ENCODE results near the gene POLR2C.

Gene POLR2C

DNA sequence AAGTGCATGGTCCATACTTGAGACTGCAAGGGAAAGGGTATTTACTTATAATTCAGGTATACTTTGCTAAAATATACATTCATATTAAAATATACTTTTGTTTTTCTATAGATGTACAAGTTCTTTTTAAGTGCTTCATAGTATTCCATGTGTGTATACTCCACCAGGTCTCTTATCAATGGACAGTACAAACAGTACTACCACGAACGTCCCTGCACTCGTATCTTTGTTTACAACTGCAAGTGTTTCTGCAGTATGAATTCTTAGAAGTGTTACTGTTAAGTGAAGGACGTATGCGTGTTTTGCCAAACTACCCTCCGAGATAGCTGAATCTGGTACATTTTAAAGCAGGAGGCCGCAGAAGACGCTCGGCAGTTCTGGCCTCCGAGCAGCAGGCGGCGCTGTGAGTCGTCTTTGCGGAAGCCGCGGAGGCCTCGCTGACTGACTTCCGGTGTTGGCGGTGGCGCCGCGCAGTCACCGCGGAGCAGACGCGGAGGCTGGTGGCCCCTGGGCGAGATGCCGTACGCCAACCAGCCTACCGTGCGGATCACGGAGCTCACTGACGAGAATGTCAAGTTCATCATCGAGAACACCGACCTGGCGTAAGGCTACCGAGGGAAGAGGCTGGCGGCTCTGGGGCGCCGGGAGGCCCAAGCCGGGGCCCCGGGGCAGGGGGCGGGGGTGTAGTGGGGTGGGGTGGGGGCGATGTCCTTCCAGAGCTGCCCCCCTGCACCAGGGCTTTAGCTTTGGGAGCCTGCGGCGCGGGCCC is at the start of gene POLR2C:
TSS of gene POLR2C (plus strand) at position 471 of the 769 bp plus-strand sequence. CDS start at position 517, 46 bp downstream.
- Histone ChIP-seq H3K36me3 (replicated peaks; ENCODE audit: low read depth, low read length) (peaks cover 59% of the 10 kb centered on the region), H2AFZ (ENCODE audit: low read depth, low read length) (peak within 1 kb of the TSS; percentile 39; the same call in 1 of the 2 replicates)
- TF ChIP-seq, protein P1, sequence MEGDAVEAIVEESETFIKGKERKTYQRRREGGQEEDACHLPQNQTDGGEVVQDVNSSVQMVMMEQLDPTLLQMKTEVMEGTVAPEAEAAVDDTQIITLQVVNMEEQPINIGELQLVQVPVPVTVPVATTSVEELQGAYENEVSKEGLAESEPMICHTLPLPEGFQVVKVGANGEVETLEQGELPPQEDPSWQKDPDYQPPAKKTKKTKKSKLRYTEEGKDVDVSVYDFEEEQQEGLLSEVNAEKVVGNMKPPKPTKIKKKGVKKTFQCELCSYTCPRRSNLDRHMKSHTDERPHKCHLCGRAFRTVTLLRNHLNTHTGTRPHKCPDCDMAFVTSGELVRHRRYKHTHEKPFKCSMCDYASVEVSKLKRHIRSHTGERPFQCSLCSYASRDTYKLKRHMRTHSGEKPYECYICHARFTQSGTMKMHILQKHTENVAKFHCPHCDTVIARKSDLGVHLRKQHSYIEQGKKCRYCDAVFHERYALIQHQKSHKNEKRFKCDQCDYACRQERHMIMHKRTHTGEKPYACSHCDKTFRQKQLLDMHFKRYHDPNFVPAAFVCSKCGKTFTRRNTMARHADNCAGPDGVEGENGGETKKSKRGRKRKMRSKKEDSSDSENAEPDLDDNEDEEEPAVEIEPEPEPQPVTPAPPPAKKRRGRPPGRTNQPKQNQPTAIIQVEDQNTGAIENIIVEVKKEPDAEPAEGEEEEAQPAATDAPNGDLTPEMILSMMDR (IDR thresholded peaks at IDR 0.05; ENCODE audit: low read depth, low read length): peak; percentile 77
- no peak for TF ChIP-seq EZH2phosphoT487 (IDR thresholded peaks at IDR 0.05; ENCODE audit: low read depth)

DNA sequence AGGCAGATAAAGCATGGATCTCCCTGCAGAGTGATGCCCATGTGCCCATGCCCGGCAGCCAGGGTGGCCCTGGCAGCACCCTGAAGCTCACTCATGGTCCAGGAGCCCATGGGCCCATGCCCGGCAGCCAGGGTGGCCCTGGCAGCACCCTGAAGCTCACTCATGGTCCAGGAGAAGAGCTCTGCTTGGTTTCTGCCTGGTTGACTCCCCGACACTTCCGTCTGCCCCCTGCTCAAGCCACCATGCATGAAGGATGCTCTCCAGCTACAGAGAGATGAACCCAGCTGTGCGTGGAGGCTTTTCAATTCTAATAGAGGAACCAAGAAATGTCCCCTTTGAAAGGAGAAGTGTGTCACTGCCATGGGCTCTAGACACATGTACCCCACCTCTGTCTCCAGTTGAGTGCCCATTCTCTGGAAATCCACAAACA is 49.2 kb upstream of the POLR2C start:
- no peaks in the 10 kb centered on the region for H4K20me1 ChIP-seq (ENCODE audit: insufficient read depth, low read length)
- peak overlapping the region; percentile 56 for H3K4me3 ChIP-seq (ENCODE audit: low read length)
- H3K27ac ChIP-seq (ENCODE audit: low read length): peak overlapping the region; percentile 88
- peak overlapping the region; percentile 73 for H3K9ac ChIP-seq (ENCODE audit: low read length)
- H2AFZ ChIP-seq (ENCODE audit: low read depth, low read length): no peak overlapping the region
- no peaks in the 10 kb centered on the region for H3K36me3 ChIP-seq (replicated peaks; ENCODE audit: low read depth, low read length)
- no peaks in the 10 kb centered on the region for H3K9me3 ChIP-seq (ENCODE audit: insufficient read depth, low read length)
- H3K4me1 ChIP-seq (ENCODE audit: low read length): peaks cover 89% of the 10 kb centered on the region
- H3K4me2 ChIP-seq (ENCODE audit: low read length): peak overlapping the region; percentile 61
- no peak for TF ChIP-seq EZH2phosphoT487 (IDR thresholded peaks at IDR 0.05; ENCODE audit: low read depth)
- TF ChIP-seq, protein P1 (IDR thresholded peaks at IDR 0.05; ENCODE audit: low read depth, low read length): no peak
- no peaks in the 10 kb centered on the region for H3K79me2 ChIP-seq (ENCODE audit: low read length)
- no peaks in the 10 kb centered on the region for H3K27me3 ChIP-seq (ENCODE audit: low read depth, low read length)

More for the DNA sequence above, at the start of gene POLR2C:
- peak within 1 kb of the TSS; percentile 71 for H3K9ac ChIP-seq (ENCODE audit: low read length)
- peaks cover 19% of the 10 kb centered on the region for H3K79me2 ChIP-seq (ENCODE audit: low read length)
- no peaks in the 10 kb centered on the region; the same call in 1 of the 2 replicates for H4K20me1 ChIP-seq (ENCODE audit: insufficient read depth, low read length)
- H3K9me3 ChIP-seq (ENCODE audit: insufficient read depth, low read length): no peaks in the 10 kb centered on the region
- H3K4me2 ChIP-seq (ENCODE audit: low read length): peak within 1 kb of the TSS; percentile 99
- H3K27ac ChIP-seq (ENCODE audit: low read length): peak within 1 kb of the TSS; percentile 26; the same call in 1 of the 2 replicates
- H3K4me3 ChIP-seq (ENCODE audit: low read length): peak within 1 kb of the TSS; percentile 89
- peaks cover 7% of the 10 kb centered on the region for H3K4me1 ChIP-seq (ENCODE audit: low read length)
- H3K27me3 ChIP-seq (ENCODE audit: low read depth, low read length): no peaks in the 10 kb centered on the region

DNA sequence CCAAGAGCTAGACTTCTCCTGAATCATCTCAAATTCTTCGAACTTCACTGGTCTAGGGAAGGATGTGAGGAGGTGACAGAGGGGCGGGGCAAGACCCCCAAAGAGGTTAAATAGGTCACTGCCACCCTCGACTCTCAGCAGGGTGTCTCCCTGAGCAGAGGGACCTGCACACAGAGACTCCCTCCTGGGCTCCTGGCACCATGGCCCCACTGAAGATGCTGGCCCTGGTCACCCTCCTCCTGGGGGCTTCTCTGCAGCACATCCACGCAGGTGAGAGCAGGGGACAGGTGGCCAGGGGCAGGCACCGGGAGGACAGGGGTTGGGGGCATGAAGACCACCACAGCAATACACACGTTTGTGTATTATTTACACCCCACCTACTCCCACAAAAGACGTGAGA is 48.7 kb upstream of the POLR2C start:
- no peak overlapping the region for H2AFZ ChIP-seq (ENCODE audit: low read depth, low read length)
- no peaks in the 10 kb centered on the region for H3K36me3 ChIP-seq (replicated peaks; ENCODE audit: low read depth, low read length)
- H3K4me1 ChIP-seq (ENCODE audit: low read length): peaks cover 94% of the 10 kb centered on the region
- H3K27ac ChIP-seq (ENCODE audit: low read length): peak overlapping the region; percentile 88
- H3K4me2 ChIP-seq (ENCODE audit: low read length): peak overlapping the region; percentile 61
- no peaks in the 10 kb centered on the region for H3K79me2 ChIP-seq (ENCODE audit: low read length)
- H4K20me1 ChIP-seq (ENCODE audit: insufficient read depth, low read length): no peaks in the 10 kb centered on the region
- no peak for TF ChIP-seq EZH2phosphoT487 (IDR thresholded peaks at IDR 0.05; ENCODE audit: low read depth)
- H3K4me3 ChIP-seq (ENCODE audit: low read length): peak overlapping the region; percentile 30; the same call in 1 of the 2 replicates
- H3K27me3 ChIP-seq (ENCODE audit: low read depth, low read length): no peaks in the 10 kb centered on the region
- peak overlapping the region; percentile 54; the same call in 1 of the 2 replicates for H3K9ac ChIP-seq (ENCODE audit: low read length)
- no peaks in the 10 kb centered on the region for H3K9me3 ChIP-seq (ENCODE audit: insufficient read depth, low read length)

DNA sequence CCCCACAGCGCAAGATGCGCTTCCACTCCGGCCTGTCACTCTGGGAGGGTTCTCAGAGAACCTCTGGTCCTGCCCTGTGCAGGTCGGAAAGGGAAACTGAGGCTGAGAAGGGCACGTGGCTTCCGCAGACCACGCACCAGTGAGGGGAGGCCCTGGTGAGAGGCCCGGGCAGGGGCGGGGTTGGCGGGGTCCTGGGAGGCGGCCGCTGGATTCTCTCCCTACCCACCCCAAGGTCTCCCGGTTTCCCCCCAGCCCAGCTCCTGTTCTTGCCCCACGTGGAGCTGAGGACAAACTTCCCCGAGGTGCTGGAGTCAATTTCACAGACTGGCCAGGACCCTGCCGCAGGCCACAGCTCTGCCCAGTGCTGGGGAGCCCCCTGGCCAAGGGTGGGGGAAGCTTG is 46.4 kb upstream of the POLR2C start:
- Histone ChIP-seq H3K9ac (ENCODE audit: low read length) (peak overlapping the region; percentile 85), H3K4me1 (ENCODE audit: low read length) (peaks cover 80% of the 10 kb centered on the region), H3K27me3 (ENCODE audit: low read depth, low read length) (no peaks in the 10 kb centered on the region), H4K20me1 (ENCODE audit: insufficient read depth, low read length) (no peaks in the 10 kb centered on the region), H3K36me3 (replicated peaks; ENCODE audit: low read depth, low read length) (no peaks in the 10 kb centered on the region), H3K79me2 (ENCODE audit: low read length) (no peaks in the 10 kb centered on the region), H3K27ac (ENCODE audit: low read length) (peak overlapping the region; percentile 68; the same call in 1 of the 2 replicates), H3K4me3 (ENCODE audit: low read length) (peak overlapping the region; percentile 71; the same call in 1 of the 2 replicates), H2AFZ (ENCODE audit: low read depth, low read length) (peak overlapping the region; percentile 41; the same call in 1 of the 2 replicates), H3K4me2 (ENCODE audit: low read length) (peak overlapping the region; percentile 92), H3K9me3 (ENCODE audit: insufficient read depth, low read length) (no peaks in the 10 kb centered on the region)
- TF ChIP-seq, protein P1 (IDR thresholded peaks at IDR 0.05; ENCODE audit: low read depth, low read length): no peak
- no peak for TF ChIP-seq EZH2phosphoT487 (IDR thresholded peaks at IDR 0.05; ENCODE audit: low read depth)

Data from OCI-LY3 (cell line).